ENCODE measurements around the gene KIF3C.
"Not testable (repeated sequence)": the region's sequence is repeated elsewhere in the genome, so short reads cannot be mapped to it uniquely, and the experiment has no call there.

- TF ChIP-seq EZH2phosphoT487 (IDR thresholded peaks at IDR 0.05; ENCODE audit: insufficient read depth, low read depth); EZH2 (IDR thresholded peaks at IDR 0.05; ENCODE audit: insufficient read depth, poor library complexity, severe bottlenecking): not testable (repeated sequence)
Measured at GRCh38 chr2:25909574-25909973, 72.7 kb downstream of the KIF3C start.

Data from GM23248 (cell line).